ENCODE data around the gene GPC2.

Gene GPC2

GRCh38 chr7:100124301-100125230, 52.6 kb downstream of the GPC2 start:
- no peak overlapping the region for H3K4me3 ChIP-seq (ENCODE audit: low read length)
- H3K4me1 ChIP-seq (ENCODE audit: control insufficient read depth, low read depth, low read length), result peaks cover 10% of the 10 kb centered on the region
- no peak overlapping the region for H3K9ac ChIP-seq (ENCODE audit: low read length)
- no peaks in the 10 kb centered on the region for H3K9me3 ChIP-seq (ENCODE audit: control insufficient read depth, low read depth, low read length)
- H3K27ac ChIP-seq (ENCODE audit: low read length), result no peak overlapping the region
- no peaks in the 10 kb centered on the region for H3K36me3 ChIP-seq (ENCODE audit: control insufficient read depth, low read depth, low read length)
- H3K27me3 ChIP-seq (ENCODE audit: control insufficient read depth, insufficient read depth, low read length), result peaks cover 20% of the 10 kb centered on the region

GRCh38 chr7:100122568-100122967, 54.6 kb downstream of the GPC2 start:
- Histone ChIP-seq H3K4me1 (ENCODE audit: control insufficient read depth, low read depth, low read length) (peaks cover 6% of the 10 kb centered on the region), H3K9me3 (ENCODE audit: control insufficient read depth, low read depth, low read length) (no peaks in the 10 kb centered on the region), H3K9ac (ENCODE audit: low read length) (no peak overlapping the region), H3K36me3 (ENCODE audit: control insufficient read depth, low read depth, low read length) (no peaks in the 10 kb centered on the region), H3K4me3 (ENCODE audit: low read length) (no peak overlapping the region), H3K27ac (ENCODE audit: low read length) (no peak overlapping the region), H3K27me3 (ENCODE audit: control insufficient read depth, insufficient read depth, low read length) (peaks cover under 1% of the 10 kb centered on the region)

- H3K4me3 ChIP-seq (ENCODE audit: low read length), result no peak overlapping the region
- no peak overlapping the region for H3K27ac ChIP-seq (ENCODE audit: low read length)
- H3K4me1 ChIP-seq (ENCODE audit: control insufficient read depth, low read depth, low read length), result peaks cover 6% of the 10 kb centered on the region
- no peaks in the 10 kb centered on the region for H3K27me3 ChIP-seq (ENCODE audit: control insufficient read depth, insufficient read depth, low read length)
- H3K36me3 ChIP-seq (ENCODE audit: control insufficient read depth, low read depth, low read length), result no peaks in the 10 kb centered on the region
- no peak overlapping the region for H3K9ac ChIP-seq (ENCODE audit: low read length)
- H3K9me3 ChIP-seq (ENCODE audit: control insufficient read depth, low read depth, low read length), result no peaks in the 10 kb centered on the region
Observed at GRCh38 chr7:100122067-100122466, 55.1 kb downstream of the GPC2 start.

- peaks cover 6% of the 10 kb centered on the region for H3K4me1 ChIP-seq (ENCODE audit: control insufficient read depth, low read depth, low read length)
- peak overlapping the region; percentile 0 for H3K27ac ChIP-seq (ENCODE audit: low read length)
- peak overlapping the region; percentile 85 for H3K4me3 ChIP-seq (ENCODE audit: low read length)
- H3K9me3 ChIP-seq (ENCODE audit: control insufficient read depth, low read depth, low read length), result no peaks in the 10 kb centered on the region
- H3K9ac ChIP-seq (ENCODE audit: low read length), result no peak overlapping the region
- no peaks in the 10 kb centered on the region for H3K36me3 ChIP-seq (ENCODE audit: control insufficient read depth, low read depth, low read length)
- no peaks in the 10 kb centered on the region for H3K27me3 ChIP-seq (ENCODE audit: control insufficient read depth, insufficient read depth, low read length)
Observed at GRCh38 chr7:100120733-100121036, 56.5 kb downstream of the GPC2 start.

GRCh38 chr7:100119970-100120732, 57.0 kb downstream of the GPC2 start:
- H3K4me3 ChIP-seq (ENCODE audit: low read length), result peak overlapping the region; percentile 85
- H3K27ac ChIP-seq (ENCODE audit: low read length), result peak overlapping the region; percentile 0
- H3K36me3 ChIP-seq (ENCODE audit: control insufficient read depth, low read depth, low read length), result no peaks in the 10 kb centered on the region
- peaks cover 6% of the 10 kb centered on the region for H3K4me1 ChIP-seq (ENCODE audit: control insufficient read depth, low read depth, low read length)
- no peaks in the 10 kb centered on the region for H3K9me3 ChIP-seq (ENCODE audit: control insufficient read depth, low read depth, low read length)
- H3K27me3 ChIP-seq (ENCODE audit: control insufficient read depth, insufficient read depth, low read length), result no peaks in the 10 kb centered on the region
- H3K9ac ChIP-seq (ENCODE audit: low read length), result peak overlapping the region; percentile 83
